GM12864 (cell line): ENCODE measurements around the gene TMEM127.
A peak's percentile ranks its signal among the peaks of the same experiment; 100 is the strongest.

Source experiments
- DNase-seq: peaks from one replicate; pipeline ENCODE4 v3.0.0-alpha.2; 2011; ENCODE audit warnings: low read depth
- H3K4me3 ChIP-seq: 2 replicates; pipeline ENCODE4 v1.5.1; 2011; ENCODE audit warnings: mild to moderate bottlenecking, low read depth, low read length, control low read depth
- CTCF ChIP-seq: IDR thresholded peaks from 2 replicates; pipeline ENCODE4 v1.5.1; 2011; ENCODE audit warnings: low read depth, mild to moderate bottlenecking, moderate library complexity, low read length, control low read depth, inconsistent platforms; ENCODE audit errors: missing control alignments

TMEM127 gene

GRCh38 chr2:96209729-96210085 lies 56.1 kb downstream of the TMEM127 start:
- no peak for DNase-seq
- peak overlapping the region; percentile 95 for H3K4me3 ChIP-seq
- TF ChIP-seq CTCF, result no peak

- no peak for DNase-seq
- peak overlapping the region; percentile 95 for H3K4me3 ChIP-seq
- TF ChIP-seq CTCF, result no peak
Measured at GRCh38 chr2:96209011-96209728, 56.6 kb downstream of the TMEM127 start.

GRCh38 chr2:96208143-96209010 lies 57.4 kb downstream of the TMEM127 start, which contains the start of gene STARD7:
TSS of gene STARD7 (minus strand) at chr2:96208827. CDS start at chr2:96208434, 393 bp downstream.
- peak; percentile 96 for DNase-seq
- no peak for TF ChIP-seq CTCF
- H3K4me3 ChIP-seq, result peak within 1 kb of the TSS; percentile 95

GRCh38 chr2:96207774-96208142 lies 58.0 kb downstream of the TMEM127 start:
- DNase-seq, result peak; percentile 39
- no peak for TF ChIP-seq CTCF
- peak overlapping the region; percentile 95 for H3K4me3 ChIP-seq

GRCh38 chr2:96207073-96207773 lies 58.6 kb downstream of the TMEM127 start:
- peak overlapping the region; percentile 95 for H3K4me3 ChIP-seq
- no peak for TF ChIP-seq CTCF
- DNase-seq, result no peak

GRCh38 chr2:96205888-96206287 lies 59.9 kb downstream of the TMEM127 start:
- DNase-seq, result no peak
- no peak for TF ChIP-seq CTCF
- H3K4me3 ChIP-seq, result peak overlapping the region; percentile 45
